Testis (tissue), 2 donors: ENCODE measurements around the gene PTGER1.

Experiments used
- CTCF ChIP-seq, 3 experiments: fragments of 450-650 bp in 2 of 3; fragments of 200-600 bp in 1 of 3; sonication (generic) in 1 of 3; IDR thresholded peaks; one replicate each; pipeline ENCODE4 v1.5.1; 2016 to 2019; ENCODE audit warnings: antibody characterized with exemption in 3 of 3, mild to moderate bottlenecking in 2 of 3, moderate library complexity in 1 of 3
- POLR2A ChIP-seq: fragments of 450-650 bp; IDR thresholded peaks from one replicate; pipeline ENCODE4 v1.6.1; 2017; ENCODE audit warnings: antibody characterized with exemption, mild to moderate bottlenecking, moderate library complexity

GRCh38 chr19:14430712-14431111 is 44.4 kb downstream of the PTGER1 start:
- no peak for TF ChIP-seq CTCF (IDR thresholded peaks at IDR 0.05)
- no peak for TF ChIP-seq POLR2A
